Skeletal muscle cell (primary cell): ENCODE measurements around the gene SYT15.

ENCODE experiments used
- DNase-seq: peaks from one replicate; pipeline ENCODE4 v3.0.0-alpha.2; 2010; ENCODE audit warnings: low read depth
- H3K4me3 ChIP-seq: 2 replicates; pipeline ENCODE4 v1.5.1; 2011; ENCODE audit warnings: low read depth, mild to moderate bottlenecking, control low read depth, low read length, moderate library complexity

SYT15 gene

DNA sequence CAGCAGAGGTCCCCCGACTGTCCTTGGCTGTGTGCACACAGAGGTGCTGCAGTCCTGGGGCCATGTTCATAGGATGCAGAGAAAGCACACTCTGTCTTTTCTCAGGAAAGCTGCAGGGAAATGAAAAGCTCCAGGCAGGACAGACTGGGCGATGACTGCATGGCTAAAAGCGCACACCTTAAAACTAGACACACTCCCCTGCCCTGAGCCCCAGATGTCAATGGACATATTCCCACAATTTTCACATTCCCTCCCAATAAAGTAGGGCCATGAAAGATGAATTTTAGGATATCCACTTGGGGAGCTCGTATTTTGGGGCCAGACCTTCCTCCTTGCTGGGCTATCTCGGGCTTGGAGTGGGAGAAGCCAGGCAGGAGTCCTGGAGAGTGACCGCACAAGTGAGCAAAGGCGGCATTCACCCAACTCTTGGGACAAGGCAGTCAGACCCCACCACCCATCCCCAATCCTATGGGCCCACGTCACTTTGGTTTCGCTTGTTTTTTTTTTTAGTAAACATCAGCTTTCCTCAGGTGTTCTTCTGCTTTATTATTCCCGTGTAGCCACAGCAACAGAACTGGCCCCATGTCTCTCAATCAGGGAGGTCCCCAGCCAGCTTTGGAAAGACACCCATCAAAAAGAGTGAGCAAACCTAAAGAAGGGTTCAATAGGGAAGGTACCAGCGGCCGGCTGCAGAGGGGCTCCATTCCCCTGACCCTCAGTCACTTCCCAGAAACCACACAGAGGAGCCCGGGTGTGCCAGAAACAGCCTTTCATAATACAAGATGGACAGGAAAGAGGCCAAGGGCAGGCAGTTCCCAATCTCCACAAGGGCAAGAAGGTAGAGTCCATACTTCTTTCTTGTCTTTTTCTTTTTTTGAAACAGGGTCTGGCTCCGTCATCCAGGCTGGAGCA lies 35.2 kb upstream of the SYT15 start:
- no peak overlapping the region for H3K4me3 ChIP-seq
- DNase-seq, result no peak

DNA sequence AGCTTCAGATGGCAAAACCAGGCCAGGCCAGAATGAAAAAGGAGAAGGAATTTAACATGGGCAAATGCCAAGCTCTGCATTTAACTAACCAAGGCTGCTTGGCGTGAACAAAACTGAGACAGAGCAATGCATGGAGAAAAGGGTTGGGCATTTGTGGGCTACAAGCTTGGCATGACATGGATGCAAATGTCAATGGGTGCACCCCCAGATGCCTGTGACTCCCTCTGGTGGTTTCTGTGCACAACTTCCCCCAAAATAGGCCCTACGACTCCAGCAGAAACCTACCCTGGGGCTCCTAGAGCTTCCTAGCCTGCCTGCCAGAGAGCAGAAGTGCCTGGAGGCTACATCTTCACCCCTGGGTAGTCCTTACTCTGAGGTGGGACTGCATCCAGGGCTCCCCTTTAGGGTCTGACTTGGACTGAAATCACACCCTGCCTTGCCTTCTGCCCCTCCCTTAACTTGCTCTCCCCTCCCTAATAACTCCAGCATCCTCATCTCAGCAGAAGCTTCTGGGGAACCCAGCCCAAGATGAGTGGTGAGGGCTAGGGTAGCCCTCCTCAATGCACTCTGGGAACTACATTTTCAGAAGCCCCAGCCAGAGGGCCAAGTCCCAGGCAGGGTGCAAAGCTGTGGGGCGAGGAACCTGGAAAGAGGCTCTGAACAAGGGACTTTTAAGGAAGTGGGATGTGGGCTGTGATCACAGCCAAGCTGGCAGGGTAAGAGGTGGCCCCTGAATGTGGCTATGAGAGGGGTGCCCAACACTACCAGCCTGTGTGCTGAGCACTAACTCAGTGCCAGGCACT lies 33.7 kb upstream of the SYT15 start:
- DNase-seq, result no peak

DNA sequence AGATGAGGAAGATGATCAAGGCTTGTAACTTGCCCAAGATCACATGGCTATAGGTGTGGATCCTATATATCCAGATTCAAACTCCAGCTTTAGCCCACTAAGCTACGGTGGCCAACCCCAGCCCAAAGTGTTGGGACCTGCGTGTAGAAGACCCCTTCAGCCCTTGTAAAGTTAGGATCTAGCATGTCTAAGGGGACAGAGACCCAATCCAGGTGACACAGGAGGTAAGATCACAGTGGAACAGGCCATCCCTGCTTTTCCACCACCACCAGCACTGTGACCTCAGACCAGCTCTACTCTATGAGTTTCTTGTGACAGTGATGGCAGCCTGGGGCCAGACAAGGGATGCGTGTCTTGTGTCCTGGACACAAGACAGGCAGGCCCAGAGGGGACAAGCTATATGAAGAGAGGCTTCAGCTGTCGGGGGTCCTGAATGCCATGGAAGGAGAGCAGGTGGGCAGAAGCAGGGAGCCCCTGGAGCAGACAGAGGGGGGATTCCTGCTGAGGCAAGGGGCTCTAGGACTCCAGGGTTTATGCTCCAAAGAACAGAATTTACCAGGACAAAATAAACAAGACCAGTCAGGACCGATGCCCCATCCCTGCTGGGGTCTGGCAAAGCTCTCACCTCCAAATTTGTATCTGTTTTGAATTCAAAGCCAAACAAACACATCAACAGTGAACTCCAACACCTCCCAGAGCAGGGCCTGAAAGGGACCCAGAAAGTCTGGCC lies 32.9 kb upstream of the SYT15 start:
- no peak for DNase-seq
- H3K4me3 ChIP-seq, result no peak overlapping the region

More for the DNA sequence above, 33.7 kb upstream of the SYT15 start:
- no peak overlapping the region for H3K4me3 ChIP-seq

DNA sequence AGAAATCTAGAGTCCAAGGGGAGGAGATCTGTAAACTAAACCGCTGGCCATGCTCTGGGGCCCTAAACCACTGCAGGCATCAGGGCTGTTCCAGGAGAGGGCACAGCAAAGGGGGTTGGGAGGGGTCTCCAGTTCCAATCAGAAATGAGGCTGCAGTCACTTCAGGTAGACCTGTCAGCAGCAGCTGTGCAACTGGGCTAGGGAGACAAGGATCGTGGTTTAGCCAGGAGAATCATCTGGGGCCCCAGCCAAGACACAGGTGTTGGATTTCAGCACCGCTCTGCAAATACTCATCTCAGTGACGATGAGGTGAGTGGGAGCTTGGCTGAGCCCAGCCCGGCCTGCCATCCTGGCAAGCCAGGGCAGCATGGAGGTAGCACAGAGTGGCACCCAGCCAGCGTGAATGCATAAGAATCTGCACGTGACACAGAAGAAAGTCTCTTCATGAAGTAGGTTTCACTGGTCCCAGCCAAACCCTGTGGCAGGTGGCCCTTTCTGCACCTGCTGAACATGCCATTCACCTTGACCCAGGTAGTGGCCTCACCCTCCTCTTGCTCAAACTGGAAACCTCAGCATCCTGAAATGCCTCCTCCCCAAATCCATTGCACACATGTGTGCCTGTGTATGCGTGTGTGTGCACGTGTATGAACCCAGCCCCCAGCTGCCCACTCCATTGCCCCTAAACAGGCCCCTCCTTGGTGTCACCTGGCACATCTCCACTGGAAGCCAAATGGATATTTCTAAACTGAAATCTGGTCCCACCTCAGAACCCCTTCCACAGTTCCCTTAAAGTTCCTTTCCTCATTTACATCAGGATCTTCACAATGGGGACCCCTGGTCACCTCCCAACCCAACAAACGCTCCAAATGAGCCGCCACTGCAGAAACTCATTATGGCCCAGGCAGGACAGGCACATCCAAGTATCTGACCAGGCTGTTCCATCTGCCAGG lies 32.1 kb upstream of the SYT15 start:
- H3K4me3 ChIP-seq, result no peak overlapping the region
- DNase-seq, result no peak

DNA sequence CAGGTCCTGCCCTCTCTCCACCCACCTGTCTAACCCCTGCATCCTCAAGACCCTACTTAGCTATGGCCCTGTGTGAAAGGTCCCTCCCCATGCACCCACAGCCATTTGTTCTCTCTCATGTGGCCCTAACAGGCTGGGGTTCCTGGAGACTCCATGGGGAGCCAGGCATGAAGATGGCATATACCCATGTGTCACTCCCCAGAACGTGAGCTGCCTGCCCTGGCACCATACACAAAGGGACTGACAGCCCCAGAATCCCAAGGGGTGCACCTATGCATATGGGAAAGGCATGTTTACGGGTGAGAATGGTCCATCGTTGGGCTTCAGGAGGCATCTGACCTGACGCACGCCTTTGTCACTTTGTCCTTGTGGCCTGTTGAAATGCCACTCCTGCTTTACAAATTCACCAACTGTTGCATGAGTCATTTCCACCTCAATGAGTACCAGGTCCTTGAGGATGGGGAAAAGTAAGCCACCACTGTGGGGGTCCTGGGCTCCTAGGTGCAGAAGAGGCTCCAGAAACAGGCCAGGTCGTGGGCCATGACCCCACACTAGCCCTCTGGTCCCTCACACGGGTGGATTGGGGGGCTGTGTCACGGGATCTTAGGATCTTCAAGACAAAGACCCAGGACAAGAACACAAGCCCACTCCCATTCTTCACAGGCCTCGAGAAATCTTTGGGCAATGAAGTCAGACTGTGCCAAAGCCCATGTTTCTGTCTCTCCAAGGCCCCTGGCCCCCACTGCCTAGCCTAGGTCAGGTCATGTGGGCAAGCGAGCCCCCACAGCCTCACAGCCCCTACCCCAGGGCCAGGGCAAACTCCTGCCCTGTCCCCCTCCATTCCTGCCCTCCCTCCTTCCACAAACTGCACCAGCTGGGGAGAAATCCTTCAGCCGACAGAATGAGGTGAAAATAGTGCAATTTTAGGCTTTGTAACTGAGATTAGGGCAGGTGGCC lies 31.1 kb upstream of the SYT15 start:
- DNase-seq, result no peak
- H3K4me3 ChIP-seq, result no peak overlapping the region

DNA sequence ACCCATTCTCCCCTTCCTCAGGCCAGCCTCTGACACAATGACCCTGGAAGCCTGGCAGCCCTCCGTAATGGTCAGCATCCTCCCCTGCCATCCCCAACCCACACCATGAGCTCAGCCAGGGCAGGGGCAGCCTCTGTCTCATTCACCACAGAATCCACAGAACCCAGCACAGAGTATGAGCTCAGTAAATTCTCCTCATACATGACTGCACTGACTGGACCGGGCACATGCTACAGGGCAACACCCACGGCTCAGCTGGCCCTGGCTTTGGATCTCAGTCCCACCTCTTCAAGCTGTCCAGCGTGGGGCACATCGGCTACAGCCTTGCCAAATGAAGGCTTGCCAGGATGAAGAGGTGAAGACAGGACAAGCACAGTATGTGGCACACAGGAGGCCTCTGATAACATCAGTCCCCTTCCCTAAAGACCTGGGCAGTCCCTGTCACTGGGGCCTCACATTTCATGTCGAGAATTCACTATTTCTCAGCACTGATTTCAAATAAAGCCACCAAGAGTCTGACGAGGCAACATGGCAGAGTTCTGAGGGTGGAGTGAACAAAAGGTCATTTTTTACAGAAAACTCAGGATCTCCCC lies 30.3 kb upstream of the SYT15 start:
- H3K4me3 ChIP-seq, result no peak overlapping the region
- DNase-seq, result no peak

DNA sequence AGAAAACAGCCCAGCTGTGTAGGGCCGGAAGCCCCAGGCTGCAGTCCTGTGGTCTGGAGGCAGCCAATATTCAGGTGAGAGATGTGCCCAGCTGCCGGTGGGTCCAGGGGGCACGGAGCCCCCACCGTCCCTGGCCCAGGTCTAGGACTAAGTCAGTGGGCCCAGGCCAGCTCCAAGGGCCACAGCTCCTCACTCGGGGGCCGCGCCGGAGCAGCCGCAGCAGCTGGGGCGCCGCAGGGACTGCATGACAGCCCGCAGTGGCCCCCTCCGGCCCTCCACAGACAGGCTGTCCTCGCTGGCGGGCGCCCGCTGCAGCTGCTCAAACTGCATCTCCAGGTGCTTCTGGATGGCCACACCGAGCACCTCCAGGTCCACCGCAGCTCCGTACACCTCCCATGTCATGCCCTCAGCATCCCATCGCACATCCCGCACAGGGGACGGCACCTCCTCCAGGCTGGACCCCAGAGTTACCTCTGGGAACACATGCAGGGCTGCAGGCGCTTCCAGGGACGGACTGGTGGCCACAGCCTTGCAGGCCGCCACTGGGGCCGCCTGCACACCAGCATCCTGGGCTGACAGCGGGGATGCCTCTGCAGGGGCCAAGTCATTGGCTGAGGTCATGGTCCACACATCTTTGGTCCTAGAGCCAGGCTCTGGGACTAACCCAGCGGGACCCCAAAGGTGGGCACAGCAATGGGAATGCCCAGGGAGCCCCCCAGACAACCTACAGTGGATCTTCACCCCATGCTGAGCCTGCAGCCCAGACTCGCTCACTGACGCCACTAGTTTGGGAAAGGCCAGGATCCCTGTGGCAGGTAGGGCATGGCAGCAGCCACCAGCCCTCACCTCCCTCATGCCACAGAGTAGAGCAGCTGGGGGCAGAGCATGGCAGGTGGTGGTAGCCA lies 29.5 kb upstream of the SYT15 start:
- DNase-seq, result no peak
- no peak overlapping the region for H3K4me3 ChIP-seq

DNA sequence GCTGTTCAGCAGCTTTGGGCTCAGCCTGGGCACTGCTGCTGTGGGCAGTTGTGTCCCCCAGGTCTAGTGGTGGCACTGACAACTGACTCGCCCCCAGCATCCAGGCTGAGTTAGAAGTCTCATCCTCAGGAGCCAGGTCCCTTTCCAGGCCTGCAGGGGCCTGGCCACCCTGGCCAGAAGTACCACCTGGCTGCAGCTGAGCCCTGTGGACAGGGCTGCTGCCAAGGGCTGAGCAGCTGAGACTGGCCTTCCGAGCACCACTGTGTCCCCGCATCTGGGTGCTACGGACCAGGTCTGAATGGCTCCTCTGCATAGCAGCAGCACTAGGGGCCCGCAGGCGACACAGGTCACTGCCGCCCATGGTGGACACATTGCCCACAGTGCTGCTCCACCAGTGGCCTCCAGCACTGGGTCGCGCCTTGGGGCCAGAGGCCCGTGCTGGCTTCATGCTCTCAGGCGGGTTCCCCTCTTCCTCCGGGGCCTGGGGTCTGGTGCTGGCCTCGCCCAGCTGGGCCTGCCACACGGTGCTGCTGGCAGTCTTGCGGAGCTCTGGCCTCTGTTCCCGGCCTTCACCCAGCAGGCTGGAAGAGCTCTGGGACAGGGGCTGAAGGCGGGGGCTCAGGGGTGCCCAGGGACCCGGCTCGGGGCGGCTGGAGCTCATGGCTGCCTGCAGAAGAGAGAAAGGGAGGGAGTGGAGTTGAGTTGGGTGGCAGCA lies 28.7 kb upstream of the SYT15 start:
- DNase-seq, result no peak
- no peak overlapping the region for H3K4me3 ChIP-seq

DNA sequence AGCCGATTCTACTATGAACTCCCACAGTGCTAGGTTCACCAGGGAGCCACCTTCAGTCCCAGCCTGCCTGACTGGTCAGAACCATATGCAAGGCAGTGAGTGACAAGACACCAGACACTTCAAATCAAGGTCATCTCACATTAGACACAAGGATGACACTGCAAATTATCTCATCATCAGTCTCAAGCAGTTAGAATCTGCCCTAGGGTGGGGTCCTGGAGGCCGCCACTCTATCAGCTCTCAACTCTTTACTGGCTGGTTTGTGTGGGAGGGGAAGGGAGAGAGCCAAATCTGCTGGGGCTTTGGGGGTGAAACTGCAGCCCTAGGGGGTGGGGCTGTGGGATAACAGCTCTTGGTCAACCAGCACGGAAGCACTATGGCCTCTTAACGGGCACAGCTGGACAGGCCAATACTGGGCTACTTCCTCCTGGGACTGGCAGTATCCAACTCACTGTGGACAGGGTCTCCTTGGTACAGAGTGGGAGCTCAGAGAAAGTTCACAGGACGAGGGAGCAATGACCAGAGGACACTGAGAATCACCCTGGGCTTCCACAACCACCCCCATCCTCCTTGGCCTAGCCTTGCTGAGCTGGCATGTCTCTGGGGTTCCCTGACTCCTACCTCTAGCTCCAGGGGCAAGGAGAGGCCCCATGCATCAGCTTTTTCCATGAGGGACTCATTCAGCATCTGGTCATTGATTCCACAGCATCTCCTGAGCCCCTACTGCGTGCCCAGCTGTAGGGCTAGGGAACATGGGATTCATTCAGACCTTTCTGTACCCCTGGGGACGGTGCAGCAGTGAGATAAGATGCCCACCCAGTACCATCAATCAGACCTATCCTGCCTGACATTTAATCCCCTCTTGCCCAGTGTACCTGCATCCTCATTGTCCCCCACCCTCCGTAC lies 27.9 kb upstream of the SYT15 start:
- H3K4me3 ChIP-seq, result no peak overlapping the region
- DNase-seq, result no peak

DNA sequence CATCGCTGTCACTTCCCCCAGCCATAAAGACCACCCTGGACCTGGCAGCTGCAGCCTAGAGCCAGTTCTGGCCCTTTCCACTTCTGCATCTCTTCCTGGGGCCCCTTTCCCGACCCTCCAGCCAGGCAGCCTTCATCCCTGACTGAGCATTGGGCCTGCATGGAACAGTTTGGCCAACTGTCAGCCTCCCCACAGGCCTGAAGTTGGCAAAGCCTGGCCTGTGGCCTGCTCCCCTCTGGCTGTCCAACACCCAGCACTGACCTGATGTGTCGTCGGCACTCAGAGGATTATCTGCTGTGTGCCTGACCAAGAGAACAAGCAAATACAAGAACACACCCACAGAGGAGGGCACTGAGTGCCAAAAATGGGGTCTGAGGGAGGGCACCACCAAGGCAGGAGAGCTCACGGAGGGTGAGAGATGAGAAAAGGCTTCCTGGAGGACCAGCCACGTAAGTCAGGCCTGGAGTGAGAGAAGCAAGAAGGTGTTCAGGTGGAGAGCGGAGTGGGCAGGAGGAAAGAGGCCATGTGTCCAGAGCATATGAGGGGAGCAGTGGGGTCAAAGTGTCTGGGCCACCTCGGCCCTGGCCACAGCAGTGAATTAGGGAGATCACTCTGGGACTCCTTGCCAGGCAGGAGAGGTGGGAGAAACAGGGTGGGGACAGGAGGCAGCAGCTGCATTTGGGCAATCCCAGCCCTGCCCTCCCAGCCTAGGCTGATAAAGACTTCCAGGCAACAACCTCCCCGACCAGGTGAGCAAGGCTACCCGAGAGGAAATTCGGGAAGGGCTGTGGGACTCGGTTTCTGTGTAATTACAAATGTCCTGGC lies 27.0 kb upstream of the SYT15 start:
- no peak for DNase-seq

DNA sequence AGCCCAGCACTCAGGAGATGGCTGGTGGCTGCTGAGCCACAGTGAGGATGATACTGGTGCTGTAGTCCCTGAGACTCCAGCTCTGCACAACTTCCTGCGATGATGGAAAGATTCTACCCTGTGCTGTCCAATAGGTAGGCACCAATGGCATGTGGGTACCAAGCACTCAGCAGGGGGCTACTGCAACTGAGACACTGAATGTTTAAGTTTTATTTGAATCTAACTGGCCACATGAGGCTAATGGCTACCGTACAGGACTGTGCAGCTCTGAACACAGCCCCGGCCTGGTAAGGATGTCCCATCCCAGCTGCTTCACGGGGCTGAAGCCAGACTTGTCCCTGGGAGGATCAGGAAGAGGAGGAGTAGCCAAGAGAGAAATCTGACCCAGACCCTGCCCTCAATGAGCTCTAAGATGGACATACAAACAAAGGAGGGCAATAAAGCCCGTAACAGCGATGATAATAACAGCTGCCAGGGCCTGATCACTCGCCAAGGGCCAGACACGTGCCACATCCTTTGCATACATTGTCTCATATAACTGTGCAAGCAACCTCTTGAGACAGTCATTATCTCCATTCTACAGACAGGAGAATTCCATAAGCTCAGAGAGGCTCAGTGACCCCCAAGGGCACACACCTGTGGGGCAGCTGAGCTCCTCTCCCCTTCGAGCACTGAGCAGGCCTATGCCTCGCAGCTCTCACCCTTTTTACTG lies 26.2 kb upstream of the SYT15 start:
- no peak overlapping the region for H3K4me3 ChIP-seq
- no peak for DNase-seq

More for the DNA sequence above, 27.0 kb upstream of the SYT15 start:
- no peak overlapping the region for H3K4me3 ChIP-seq

DNA sequence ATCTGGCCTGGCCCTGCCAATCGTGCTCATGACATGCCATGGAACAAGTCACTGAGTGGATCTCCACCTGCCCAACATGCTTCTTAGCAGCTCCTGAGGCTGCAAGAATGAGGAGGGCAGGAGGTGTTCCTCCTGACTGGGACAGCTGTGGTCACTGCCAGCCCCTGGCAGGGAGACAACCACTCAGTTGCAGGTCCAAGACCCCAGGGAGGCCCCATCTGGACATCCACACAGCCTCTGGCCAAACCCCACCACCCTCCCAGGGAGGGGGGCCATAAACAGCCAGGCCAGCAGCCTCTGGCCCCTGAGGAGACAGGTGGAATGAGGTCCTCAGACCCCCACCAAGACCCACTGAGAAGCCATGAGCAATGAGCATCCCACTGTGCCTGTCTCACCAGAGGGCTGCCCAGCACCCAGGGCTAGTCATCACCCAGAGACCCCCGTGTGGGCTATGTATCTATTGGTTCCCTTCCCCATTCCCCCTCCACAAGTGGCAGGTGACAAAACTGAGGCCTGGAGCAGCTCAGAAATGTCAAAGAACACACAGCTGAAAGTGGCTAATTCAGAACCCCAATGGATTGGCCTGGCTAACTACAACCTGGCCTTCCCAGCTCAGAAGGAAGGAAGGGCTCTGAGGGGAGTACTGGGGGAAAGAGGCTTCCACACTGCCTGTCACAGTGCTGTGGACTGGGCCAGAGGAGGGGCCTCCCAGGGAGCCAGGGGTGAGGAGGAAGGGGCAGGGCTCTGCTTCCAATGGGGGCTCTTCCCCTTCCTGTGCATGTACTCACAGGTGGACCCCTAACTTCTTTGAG lies 25.5 kb upstream of the SYT15 start:
- no peak overlapping the region for H3K4me3 ChIP-seq
- DNase-seq, result no peak
